OCI-LY7 (cell line): Measurements from ENCODE around the gene ATP2A2. TPM values are rescaled to one million over a fixed set of nuclear protein-coding genes. Genes with fewer than 3 reads are reported as not detected.

Experiments
- BruUV-seq: library from RNA; stranded (reverse); fragments of 400-500 nt; replicated peaks from 2 replicates; lab custom pipeline; 2021; lab: Mats Ljungman, UMichigan
- CTCF ChIA-PET: fragments of 300-600 bp; sonication (Branson Sonifier 250); formaldehyde crosslinking; loops from one replicate; lab custom pipeline; 2022; ENCODE audit warnings: antibody characterized with exemption; ENCODE audit not compliant: unreplicated experiment; lab: Charles Lee
- POLR2A ChIA-PET: fragments of 300-600 bp; sonication (Branson Sonifier 250); formaldehyde crosslinking; loops from one replicate; lab custom pipeline; 2022; ENCODE audit warnings: antibody characterized with exemption; lab: Charles Lee
- DNase-seq: peaks from one replicate; pipeline ENCODE4 v3.0.0-alpha.2; 2015; ENCODE audit warnings: low spot score
- H2AFZ ChIP-seq: fragments of 200-600 bp; sonication (generic), shearing (Covaris generic); 2 replicates; pipeline ENCODE4 v1.6.1; 2014; ENCODE audit warnings: mild to moderate bottlenecking, antibody characterized with exemption, low read length, moderate library complexity
- H3K27ac ChIP-seq: fragments of 200-600 bp; sonication (generic); 2 replicates; pipeline ENCODE4 v1.5.1; 2014; ENCODE audit warnings: mixed run types, low read depth, mild to moderate bottlenecking, moderate library complexity, low read length, inconsistent platforms; ENCODE audit not compliant: poor library complexity, severe bottlenecking
- H3K36me3 ChIP-seq: fragments of 200-600 bp; sonication (generic); 2 replicates; pipeline ENCODE4 v1.6.1; 2014; ENCODE audit warnings: mild to moderate bottlenecking, antibody characterized with exemption, low read length, moderate library complexity, mixed read lengths; ENCODE audit not compliant: insufficient read depth
- H3K4me1 ChIP-seq: fragments of 200-600 bp; sonication (generic); 2 replicates; pipeline ENCODE4 v1.5.1; 2014; ENCODE audit warnings: mild to moderate bottlenecking, low read length; ENCODE audit not compliant: insufficient read depth, poor library complexity, severe bottlenecking
- H3K4me2 ChIP-seq: fragments of 200-600 bp; sonication (generic); 2 replicates; pipeline ENCODE4 v1.6.1; 2014; ENCODE audit warnings: mild to moderate bottlenecking, low read length
- H3K4me3 ChIP-seq: fragments of 200-600 bp; sonication (generic); 2 replicates; pipeline ENCODE4 v1.5.1; 2014; ENCODE audit warnings: mild to moderate bottlenecking, low read depth, low read length; ENCODE audit not compliant: poor library complexity, severe bottlenecking
- H3K79me2 ChIP-seq: fragments of 200-600 bp; sonication (generic); 2 replicates; pipeline ENCODE4 v1.6.1; 2016; ENCODE audit warnings: low read depth, mild to moderate bottlenecking, low read length, moderate library complexity, mixed read lengths; ENCODE audit not compliant: insufficient read depth
- H3K9me2 ChIP-seq: fragments of 200-600 bp; sonication (generic); 2 replicates; pipeline ENCODE4 v1.6.1; 2016; ENCODE audit warnings: mild to moderate bottlenecking, low read length, mixed read lengths; ENCODE audit not compliant: insufficient read depth
- H3K9me3 ChIP-seq: fragments of 200-600 bp; sonication (generic); 2 replicates; pipeline ENCODE4 v1.6.1; 2014; ENCODE audit warnings: mild to moderate bottlenecking, mixed run types, low read length, mixed read lengths
- H4K20me1 ChIP-seq: fragments of 200-600 bp; sonication (generic); 2 replicates; pipeline ENCODE4 v1.6.1; 2014; ENCODE audit warnings: mild to moderate bottlenecking, antibody characterized with exemption, low read length, moderate library complexity, mixed read lengths; ENCODE audit not compliant: insufficient read depth
- CTCF ChIP-seq: fragments of 200-600 bp; sonication (generic); conservative IDR thresholded peaks from 2 replicates; pipeline ENCODE4 v1.5.1; 2014; ENCODE audit warnings: mild to moderate bottlenecking, antibody characterized with exemption, low read length, moderate library complexity, mixed read lengths
- EZH2phosphoT487 ChIP-seq: fragments of 200-600 bp; sonication (generic); IDR thresholded peaks from 2 replicates; pipeline ENCODE4 v1.6.1; 2018; ENCODE audit warnings: low read depth, borderline replicate concordance, mild to moderate bottlenecking, mixed run types, antibody characterized with exemption, low read length, moderate library complexity, mixed read lengths
- intact Hi-C: fragments of 100-400 bp; cut with micrococcal nuclease; formaldehyde crosslinking; loops from one replicate; pipeline ENCODE4 v1.10.0; 2022; ENCODE audit not compliant: unreplicated experiment
- total RNA-seq, 2 experiments: library from RNA; depleted of rRNA in 1 of 2; stranded (reverse); fragments of >200 nt in 1 of 2; shearing (Covaris generic) in 1 of 2; gene quantifications; 2 replicates each; pipeline ENCODE4 v1.2.3, GENCODE V29; 2014 to 2022

The ATP2A2 gene
- total RNA-seq, 2 experiments from 2014 or later, result 93.5 to 178 TPM

DNA sequence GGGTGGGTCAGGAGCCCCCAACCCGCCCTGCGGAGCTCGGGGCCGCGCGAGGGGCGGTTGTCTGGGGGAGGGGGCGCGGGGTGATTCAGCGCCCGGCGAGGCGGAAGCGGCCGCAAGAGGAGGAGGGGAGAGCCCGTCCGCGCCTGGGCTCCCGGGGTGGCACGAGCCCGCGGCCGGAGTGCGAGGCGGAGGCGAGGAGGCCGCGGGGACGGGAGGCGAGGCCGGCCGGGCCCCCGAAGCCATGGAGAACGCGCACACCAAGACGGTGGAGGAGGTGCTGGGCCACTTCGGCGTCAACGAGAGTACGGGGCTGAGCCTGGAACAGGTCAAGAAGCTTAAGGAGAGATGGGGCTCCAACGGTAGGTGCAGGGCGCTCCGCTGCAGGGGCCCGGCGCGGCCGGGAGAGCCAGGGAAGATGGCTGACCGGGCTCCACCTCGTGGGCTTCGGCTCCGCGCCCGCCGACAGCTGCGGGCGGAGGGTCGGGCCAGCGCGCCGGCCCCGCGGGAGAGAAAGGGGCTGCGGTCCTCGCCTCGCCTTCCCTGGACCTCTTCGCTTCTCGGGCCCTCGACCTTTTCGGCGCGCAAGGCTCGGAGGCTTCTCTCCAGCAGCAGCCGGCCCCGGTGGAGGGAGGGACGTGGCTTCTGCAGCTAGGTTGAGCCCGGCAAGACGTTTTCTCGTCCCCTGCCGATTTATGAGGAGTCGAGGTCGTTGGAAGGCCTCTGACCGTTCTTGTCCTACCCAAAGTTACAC lies 677 bp downstream of the ATP2A2 start:
- POLR2A ChIA-PET, result no interaction called here
- CTCF ChIA-PET, result interaction anchor here (0.6 to 0.7 kb wide), 2 partner anchors 8 to 712 kb away, joined by 3 to 4 read pairs; no protein-coding TSS in a partner anchor
- H3K9me3 ChIP-seq, result no peaks in the 10 kb centered on the region
- BruUV-seq, result no TSS peak
- H3K79me2 ChIP-seq, result peaks cover 53% of the 10 kb centered on the region
- peak overlapping the region; percentile 87 for H3K4me2 ChIP-seq
- H3K9me2 ChIP-seq, result no peaks in the 10 kb centered on the region
- no peak overlapping the region for H2AFZ ChIP-seq
- peak overlapping the region; percentile 74 for H3K27ac ChIP-seq
- TF ChIP-seq EZH2phosphoT487 (no peak), CTCF (no peak)
- peak overlapping the region; percentile 86 for H3K4me3 ChIP-seq
- DNase-seq, result peak; percentile 70
- H3K4me1 ChIP-seq, result peaks cover 55% of the 10 kb centered on the region
- intact Hi-C loops, result loop anchor here (1.0 to 10.0 kb wide), 5 partner anchors 157 to 303 kb away; partner anchors contain the start of genes GIT2, IFT81 and PPTC7
- H3K36me3 ChIP-seq, result peaks cover 50% of the 10 kb centered on the region
- peaks cover 35% of the 10 kb centered on the region for H4K20me1 ChIP-seq

DNA sequence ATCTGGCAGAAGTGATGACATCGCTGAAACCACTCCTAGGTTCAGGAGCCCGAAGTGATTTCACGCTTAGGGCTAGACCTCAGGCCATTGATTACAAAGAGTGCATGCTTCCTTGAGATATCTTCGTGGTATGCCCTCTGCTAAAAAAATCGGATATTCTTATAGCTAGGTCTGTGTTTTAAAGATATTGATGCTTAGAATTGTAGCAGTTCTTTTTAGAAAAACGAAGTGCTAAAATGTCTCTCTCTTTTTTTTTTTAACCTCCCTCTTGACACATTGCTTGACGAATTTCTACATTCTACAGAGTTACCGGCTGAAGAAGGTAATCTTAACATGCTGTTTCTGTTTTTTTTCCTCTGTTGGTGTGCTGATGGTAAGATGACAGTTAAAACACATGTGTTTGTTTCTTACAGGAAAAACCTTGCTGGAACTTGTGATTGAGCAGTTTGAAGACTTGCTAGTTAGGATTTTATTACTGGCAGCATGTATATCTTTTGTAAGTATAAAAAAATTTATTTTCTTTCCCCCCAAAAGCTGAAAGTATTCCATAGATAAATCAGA lies 1.3 kb downstream of the ATP2A2 start:
- intact Hi-C loops, result loop anchor here (2.0 to 10.0 kb wide), 2 partner anchors 286 to 302 kb away; partner anchors contain the start of genes GIT2 and PPTC7
- no TSS peak for BruUV-seq
- peak overlapping the region; percentile 74 for H3K27ac ChIP-seq
- H3K36me3 ChIP-seq, result peaks cover 56% of the 10 kb centered on the region
- TF ChIP-seq CTCF (no peak), EZH2phosphoT487 (no peak)
- POLR2A ChIA-PET, result interaction anchor here (0.8 kb wide), 1 partner anchor 285 kb away, joined by 3 read pairs; no protein-coding TSS in a partner anchor
- peaks cover 59% of the 10 kb centered on the region for H3K79me2 ChIP-seq
- no peaks in the 10 kb centered on the region for H3K9me2 ChIP-seq
- no peak overlapping the region for H2AFZ ChIP-seq
- H3K4me1 ChIP-seq, result peaks cover 57% of the 10 kb centered on the region
- DNase-seq, result peak; percentile 18
- no peaks in the 10 kb centered on the region for H3K9me3 ChIP-seq
- peaks cover 35% of the 10 kb centered on the region for H4K20me1 ChIP-seq
- H3K4me2 ChIP-seq, result peak overlapping the region; percentile 87
- H3K4me3 ChIP-seq, result peak overlapping the region; percentile 86
- CTCF ChIA-PET, result interaction anchor here (0.6 kb wide), 1 partner anchor 711 kb away, joined by 3 read pairs; no protein-coding TSS in a partner anchor
